Cortex of kidney (tissue), 1 donor: ENCODE measurements around the gene CNTNAP2.

ENCODE experiments used
- DNase-seq: peaks from one replicate; lab custom pipeline; 2025; lab: John Stamatoyannopoulos, UW

The CNTNAP2 gene

GRCh38 chr7:147485660-147486210 is 1369.1 kb downstream of the CNTNAP2 start:
- DNase-seq, result no peak

- DNase-seq, result no peak
These were observed 1376.0 kb downstream of the CNTNAP2 start for GRCh38 chr7:147492606-147493005.

GRCh38 chr7:147496209-147496608 is 1379.6 kb downstream of the CNTNAP2 start:
- no peak for DNase-seq

- DNase-seq, result no peak
These were observed 1380.6 kb downstream of the CNTNAP2 start for GRCh38 chr7:147497246-147497645.

GRCh38 chr7:147498081-147498480 is 1381.5 kb downstream of the CNTNAP2 start:
- no peak for DNase-seq

GRCh38 chr7:147509035-147509501 is 1392.5 kb downstream of the CNTNAP2 start:
- DNase-seq, result no peak

GRCh38 chr7:147509541-147510200 is 1393.1 kb downstream of the CNTNAP2 start:
- no peak for DNase-seq

GRCh38 chr7:147510201-147510542 is 1393.6 kb downstream of the CNTNAP2 start:
- no peak for DNase-seq

- DNase-seq, result no peak
These were observed 1394.3 kb downstream of the CNTNAP2 start for GRCh38 chr7:147510923-147511322.

- DNase-seq, result no peak
These were observed 1396.8 kb downstream of the CNTNAP2 start for GRCh38 chr7:147513451-147513850.

- DNase-seq, result no peak
These were observed 1399.8 kb downstream of the CNTNAP2 start for GRCh38 chr7:147516391-147516790.

- no peak for DNase-seq
These were observed 1402.5 kb downstream of the CNTNAP2 start for GRCh38 chr7:147519062-147519461.

- no peak for DNase-seq
These were observed 1406.5 kb downstream of the CNTNAP2 start for GRCh38 chr7:147523056-147523455.

GRCh38 chr7:147524726-147525250 is 1408.2 kb downstream of the CNTNAP2 start:
- DNase-seq, result no peak

- DNase-seq, result no peak
These were observed 1408.7 kb downstream of the CNTNAP2 start for GRCh38 chr7:147525325-147525724.

GRCh38 chr7:147535701-147536111 is 1419.1 kb downstream of the CNTNAP2 start:
- DNase-seq, result no peak

- DNase-seq, result no peak
These were observed 1423.1 kb downstream of the CNTNAP2 start for GRCh38 chr7:147539685-147540084.

- DNase-seq, result no peak
These were observed 1424.1 kb downstream of the CNTNAP2 start for GRCh38 chr7:147540743-147541142.

GRCh38 chr7:147541261-147541660 is 1424.7 kb downstream of the CNTNAP2 start:
- no peak for DNase-seq

- DNase-seq, result no peak
These were observed 1430.8 kb downstream of the CNTNAP2 start for GRCh38 chr7:147547252-147547897.

GRCh38 chr7:147556317-147556716 is 1439.7 kb downstream of the CNTNAP2 start:
- DNase-seq, result no peak

- DNase-seq, result no peak
These were observed 1447.1 kb downstream of the CNTNAP2 start for GRCh38 chr7:147563669-147564068.

GRCh38 chr7:147564786-147565476 is 1448.3 kb downstream of the CNTNAP2 start:
- no peak for DNase-seq
